SH-SY5Y (cell line): Measurements from ENCODE around the gene LRRC27.

Experiments used
- GATA2 ChIP-seq: IDR thresholded peaks from 2 replicates; pipeline ENCODE4 v1.6.1; 2011; ENCODE audit warnings: mild to moderate bottlenecking, low read depth, low read length
- GATA3 ChIP-seq: IDR thresholded peaks from 2 replicates; pipeline ENCODE4 v1.6.1; 2011; ENCODE audit warnings: low read depth, mild to moderate bottlenecking, low read length, moderate library complexity

- TF ChIP-seq GATA2 = no peak
- no peak for TF ChIP-seq GATA3
Measured at GRCh38 chr10:132321726-132322125, 10.3 kb upstream of the LRRC27 start.
